SK-N-MC (cell line): ENCODE data around the gene ASB3.

Experiments
- DNase-seq: peaks from one replicate; pipeline ENCODE4 v3.0.0-alpha.2; 2011; ENCODE audit warnings: low read depth, low spot score
- H3K27ac ChIP-seq: fragments of 200-600 bp; sonication (generic); 2 replicates; pipeline ENCODE4 v1.5.1; 2016; ENCODE audit warnings: mixed run types
- H3K36me3 ChIP-seq: fragments of 200-600 bp; sonication (generic); 2 replicates; pipeline ENCODE4 v1.6.1; 2017; ENCODE audit warnings: antibody characterized with exemption, low read length, mixed read lengths; ENCODE audit not compliant: insufficient read depth
- H3K4me3 ChIP-seq: fragments of 200-600 bp; sonication (generic); 2 replicates; pipeline ENCODE4 v1.5.1; 2016
- H3K9ac ChIP-seq: fragments of 200-600 bp; sonication (generic); 2 replicates; pipeline ENCODE4 v1.8.0; 2017; ENCODE audit warnings: mixed run types, mixed read lengths; ENCODE audit not compliant: insufficient read length
- H3K9me3 ChIP-seq: fragments of 200-600 bp; sonication (generic); 2 replicates; pipeline ENCODE4 v1.6.1; 2017; ENCODE audit warnings: low read depth, mild to moderate bottlenecking, antibody characterized with exemption, low read length, moderate library complexity, mixed read lengths
- EZH2 ChIP-seq: fragments of 200-600 bp; sonication (generic); IDR thresholded peaks from one replicate; pipeline ENCODE4 v1.6.1; 2017; ENCODE audit warnings: antibody characterized with exemption
- FOXP2 ChIP-seq: optimal IDR thresholded peaks from 2 replicates; pipeline ENCODE3; 2011; ENCODE audit warnings: mild to moderate bottlenecking, moderate library complexity; ENCODE audit not compliant: insufficient read depth; ENCODE audit errors: extremely low read length, control extremely low read depth
- POLR2AphosphoS5 ChIP-seq: IDR thresholded peaks from 2 replicates; pipeline ENCODE4 v1.6.1; 2012; ENCODE audit warnings: mild to moderate bottlenecking, low read depth, low read length, borderline replicate concordance

Gene ASB3

DNA sequence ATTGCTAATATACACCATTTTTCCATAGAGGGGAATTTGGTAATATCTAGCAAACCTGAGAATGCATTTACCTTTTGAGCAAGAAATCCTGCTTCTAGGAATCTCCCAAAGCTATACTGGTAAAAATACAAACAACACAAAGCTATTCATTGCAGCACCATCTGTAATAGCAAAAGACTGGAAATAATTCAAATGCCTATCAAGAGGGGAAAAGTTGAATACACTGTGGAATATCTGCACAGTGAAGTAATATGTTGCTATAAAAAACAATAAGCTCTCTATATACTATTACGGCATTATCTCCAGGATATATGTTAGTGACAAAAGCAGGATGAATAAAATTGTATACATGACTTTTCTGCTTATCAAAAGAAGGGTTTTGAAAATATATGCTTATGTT, 131.5 kb downstream of the ASB3 start:
- no peak overlapping the region for H3K27ac ChIP-seq
- TF ChIP-seq POLR2AphosphoS5 (no peak), FOXP2 (no peak), EZH2 (no peak)
- H3K9me3 ChIP-seq, result no peaks in the 10 kb centered on the region
- H3K9ac ChIP-seq, result no peak overlapping the region
- DNase-seq, result no peak
- H3K36me3 ChIP-seq, result no peaks in the 10 kb centered on the region
- no peak overlapping the region for H3K4me3 ChIP-seq

DNA sequence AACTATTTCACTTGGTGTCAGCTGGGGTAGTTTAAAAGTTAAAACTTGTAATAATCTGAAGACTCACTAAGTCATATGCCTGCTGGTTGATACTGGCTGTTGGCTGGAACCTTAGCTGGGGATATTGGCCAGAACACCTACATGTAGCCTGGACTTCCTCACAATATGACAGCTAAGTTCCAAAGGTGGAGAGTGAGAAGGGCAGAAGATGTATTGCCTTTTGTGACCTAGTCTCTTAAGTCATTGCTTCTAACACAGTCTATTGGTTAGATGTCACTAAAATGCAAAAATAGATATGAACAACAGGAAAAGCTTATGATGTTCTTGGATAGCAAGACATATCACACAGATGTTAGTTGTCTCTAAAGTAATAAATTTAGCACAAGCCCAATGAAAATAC, 132.4 kb downstream of the ASB3 start:
- no peak for TF ChIP-seq EZH2
- no peak for TF ChIP-seq FOXP2
- no peak for TF ChIP-seq POLR2AphosphoS5
- Histone ChIP-seq H3K27ac (no peak overlapping the region), H3K4me3 (no peak overlapping the region), H3K9me3 (no peaks in the 10 kb centered on the region), H3K36me3 (no peaks in the 10 kb centered on the region), H3K9ac (no peak overlapping the region)
- DNase-seq, result no peak

DNA sequence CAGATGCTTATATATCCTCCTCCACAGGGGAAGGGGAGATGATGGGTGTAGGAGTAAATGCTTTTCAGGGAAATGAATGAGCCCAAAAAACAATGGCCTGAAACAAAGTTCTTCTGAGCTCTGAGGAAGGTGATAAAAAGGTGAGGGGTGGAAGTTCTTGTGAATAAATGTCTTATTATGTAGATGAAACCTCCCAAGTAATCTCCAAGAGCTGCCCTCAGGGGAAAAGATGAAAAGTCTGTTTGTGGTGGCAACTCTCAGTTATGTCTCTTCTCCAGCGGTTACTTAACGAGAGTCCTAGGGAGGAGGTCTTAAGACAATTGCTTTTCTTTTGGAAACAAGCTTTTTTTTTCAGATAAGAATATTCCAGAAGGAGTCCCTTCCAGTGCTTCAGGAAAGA, 134.6 kb downstream of the ASB3 start:
- Histone ChIP-seq H3K36me3 (no peaks in the 10 kb centered on the region), H3K9ac (no peak overlapping the region), H3K27ac (no peak overlapping the region), H3K4me3 (no peak overlapping the region), H3K9me3 (no peaks in the 10 kb centered on the region)
- no peak for DNase-seq
- TF ChIP-seq FOXP2 (no peak), POLR2AphosphoS5 (no peak), EZH2 (no peak)

DNA sequence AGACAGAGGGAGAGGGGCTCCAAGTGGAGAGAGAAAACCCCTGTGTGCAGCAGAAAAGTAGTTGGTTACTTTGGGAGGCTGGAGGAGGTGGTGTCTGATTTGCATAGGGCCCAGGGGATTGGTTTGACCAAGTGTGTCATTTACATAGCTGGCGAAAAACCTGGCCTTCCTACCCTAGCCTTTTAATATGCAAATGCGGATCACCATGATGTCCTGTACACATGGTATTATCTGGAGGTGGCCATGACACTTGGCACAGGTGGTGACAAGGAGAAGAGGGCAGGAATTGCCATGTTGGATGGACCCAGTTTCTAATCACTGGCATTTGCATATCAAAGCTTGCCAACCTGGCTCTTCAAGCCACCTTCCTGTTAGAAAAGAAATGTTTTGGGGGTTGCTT, 140.0 kb downstream of the ASB3 start:
- TF ChIP-seq FOXP2 (no peak), POLR2AphosphoS5 (no peak), EZH2 (no peak)
- no peaks in the 10 kb centered on the region for H3K9me3 ChIP-seq
- H3K27ac ChIP-seq, result no peak overlapping the region
- H3K4me3 ChIP-seq, result no peak overlapping the region
- H3K9ac ChIP-seq, result no peak overlapping the region
- H3K36me3 ChIP-seq, result no peaks in the 10 kb centered on the region
- DNase-seq, result no peak

GRCh38 chr2:53641290-53641689, 145.5 kb downstream of the ASB3 start:
- no peaks in the 10 kb centered on the region for H3K36me3 ChIP-seq
- H3K27ac ChIP-seq, result no peak overlapping the region
- TF ChIP-seq FOXP2 (no peak), EZH2 (no peak), POLR2AphosphoS5 (no peak)
- no peak overlapping the region for H3K4me3 ChIP-seq
- DNase-seq, result no peak
- no peaks in the 10 kb centered on the region for H3K9me3 ChIP-seq
- H3K9ac ChIP-seq, result no peak overlapping the region

- Histone ChIP-seq H3K36me3 (no peaks in the 10 kb centered on the region), H3K27ac (0 out of 2 replicates have a peak overlapping the region, but pooled peaks have one; percentile 16), H3K9ac (no peak overlapping the region), H3K4me3 (no peak overlapping the region), H3K9me3 (no peaks in the 10 kb centered on the region)
- TF ChIP-seq EZH2 (no peak), FOXP2 (no peak), POLR2AphosphoS5 (no peak)
- DNase-seq, result no peak
These were observed 146.3 kb downstream of the ASB3 start for GRCh38 chr2:53640466-53640865.

- Histone ChIP-seq H3K4me3 (peak overlapping the region; percentile 80), H3K9ac (peak overlapping the region; percentile 52), H3K27ac (peak overlapping the region; percentile 97), H3K36me3 (no peaks in the 10 kb centered on the region), H3K9me3 (no peaks in the 10 kb centered on the region)
- no peak for DNase-seq
- TF ChIP-seq EZH2 (no peak), FOXP2 (no peak), POLR2AphosphoS5 (no peak)
These were observed 150.2 kb downstream of the ASB3 start for GRCh38 chr2:53636596-53636995.

DNA sequence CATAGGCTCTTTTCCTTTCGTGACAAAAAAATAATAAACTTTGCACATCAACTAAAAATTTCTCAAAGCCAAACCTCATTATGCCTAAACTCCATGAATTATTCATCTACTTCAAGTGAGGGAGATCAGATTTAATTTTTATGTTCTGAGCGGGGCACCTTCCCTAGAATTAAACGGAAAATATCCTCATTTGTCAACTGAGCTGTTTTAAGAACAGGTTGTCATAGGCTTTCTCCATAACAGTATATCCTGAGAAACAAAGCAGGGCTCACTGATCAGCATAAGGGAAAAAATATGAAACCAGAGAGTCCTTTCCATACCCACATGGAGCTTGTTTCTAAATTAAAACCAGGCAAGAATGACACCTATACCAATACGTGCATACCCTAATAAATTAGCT, 150.6 kb downstream of the ASB3 start:
- TF ChIP-seq EZH2 (no peak), POLR2AphosphoS5 (no peak), FOXP2 (no peak)
- H3K4me3 ChIP-seq, result peak overlapping the region; percentile 80
- peak overlapping the region; percentile 97 for H3K27ac ChIP-seq
- peak overlapping the region; percentile 52 for H3K9ac ChIP-seq
- H3K36me3 ChIP-seq, result no peaks in the 10 kb centered on the region
- no peak for DNase-seq
- no peaks in the 10 kb centered on the region for H3K9me3 ChIP-seq

GRCh38 chr2:53635694-53636093, 151.1 kb downstream of the ASB3 start:
- no peak overlapping the region for H3K9ac ChIP-seq
- H3K4me3 ChIP-seq, result peak overlapping the region; percentile 80
- peak; percentile 73 for DNase-seq
- no peaks in the 10 kb centered on the region for H3K36me3 ChIP-seq
- H3K9me3 ChIP-seq, result no peaks in the 10 kb centered on the region
- peak overlapping the region; percentile 97 for H3K27ac ChIP-seq
- no peak for TF ChIP-seq POLR2AphosphoS5
- no peak for TF ChIP-seq FOXP2
- TF ChIP-seq EZH2, result no peak
